Right renal cortex interstitium (tissue), 3 donors: Measurements from ENCODE around the gene PHOSPHO1. TPM values are rescaled to one million over a fixed set of nuclear protein-coding genes. Genes with fewer than 3 reads are reported as not detected.

Experiments used
- DNase-seq, 3 donors: peaks; one replicate each; pipeline ENCODE4 v3.0.0-alpha.2; 2013; ENCODE audit warnings: low read depth in 3 of 3, low spot score in 2 of 3
- polyA plus RNA-seq, 3 donors: library from polyadenylated mRNA; unstranded; fragments of 120-200 nt; gene quantifications; one replicate each; pipeline ENCODE4 v1.2.1, GENCODE V29; 2013; ENCODE audit not compliant: insufficient read length in 3 of 3

The PHOSPHO1 gene
- polyA plus RNA-seq, 3 donors: 1.5 to 1.7 (median 1.7) TPM

- DNase-seq: no peak
Observed at GRCh38 chr17:49244839-49245238, 14.3 kb upstream of the PHOSPHO1 start.

DNA sequence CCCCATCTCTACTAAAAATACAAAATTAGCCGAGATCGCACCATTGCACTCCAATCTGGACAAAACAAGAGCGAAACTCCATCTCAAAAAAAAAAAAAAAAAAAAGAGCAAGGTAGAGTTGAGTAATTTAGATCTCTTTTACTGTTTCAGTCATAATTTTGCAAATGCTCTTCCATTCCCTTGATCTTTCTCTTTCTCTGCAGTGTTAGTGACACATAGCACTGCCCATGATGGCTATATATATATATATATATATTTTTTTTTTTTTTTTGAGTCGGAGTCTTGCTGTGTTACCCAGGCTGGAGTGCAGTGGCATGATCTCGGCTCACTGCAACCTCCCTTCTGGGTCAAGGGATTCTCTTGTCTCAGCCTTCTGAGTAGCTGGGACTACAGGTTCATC, 12.2 kb upstream of the PHOSPHO1 start:
- no peak for DNase-seq

DNA sequence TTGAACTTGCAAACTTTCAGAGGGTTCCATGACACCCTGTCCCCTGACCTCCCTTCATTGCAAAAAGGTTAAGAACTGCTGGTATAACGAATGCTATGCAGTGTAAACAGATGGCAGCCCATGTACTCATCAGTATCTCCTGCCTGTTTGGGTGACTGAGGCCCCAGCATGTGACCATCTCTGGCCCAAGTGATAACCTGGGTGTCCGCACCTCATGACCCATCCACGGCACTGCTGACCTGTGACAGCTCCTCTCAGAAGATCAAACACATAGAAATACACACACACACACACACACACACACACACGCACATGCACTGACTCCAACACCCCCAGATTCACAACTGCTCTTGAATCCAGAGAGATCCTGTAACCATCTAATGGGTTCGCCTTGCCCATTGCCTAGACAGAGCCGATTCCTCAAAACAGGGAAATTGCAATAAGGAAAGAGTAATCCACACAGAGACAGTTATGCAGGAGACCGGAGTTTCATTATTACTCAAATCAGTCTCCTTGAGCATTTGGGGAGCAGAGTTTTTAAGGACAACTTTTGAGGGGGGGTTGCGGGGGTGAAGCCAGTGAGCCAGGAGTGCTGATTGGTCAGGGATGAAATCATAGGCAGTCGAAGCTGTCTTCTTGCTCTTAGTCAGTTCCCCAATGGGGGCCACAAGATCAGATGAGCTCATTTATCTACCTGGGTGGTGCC, 11.3 kb upstream of the PHOSPHO1 start:
- no peak for DNase-seq

DNA sequence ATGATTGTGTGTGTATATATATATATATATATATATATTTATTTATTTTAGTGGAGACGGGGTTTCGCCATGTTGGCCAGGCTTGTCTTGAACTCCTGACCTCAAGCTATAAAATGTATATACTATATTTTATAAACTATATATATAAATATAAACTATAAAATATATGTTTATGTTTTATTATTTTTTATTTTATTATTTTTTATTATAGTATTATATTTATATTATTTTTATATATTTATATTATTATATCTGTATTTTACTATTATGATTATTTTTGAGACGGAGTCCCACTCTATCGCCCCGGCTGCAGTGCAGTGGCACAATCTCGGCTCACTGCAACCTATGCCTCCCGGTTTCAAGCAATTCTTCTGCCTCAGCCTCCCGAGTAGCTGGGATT, 10.5 kb upstream of the PHOSPHO1 start:
- no peak for DNase-seq

DNA sequence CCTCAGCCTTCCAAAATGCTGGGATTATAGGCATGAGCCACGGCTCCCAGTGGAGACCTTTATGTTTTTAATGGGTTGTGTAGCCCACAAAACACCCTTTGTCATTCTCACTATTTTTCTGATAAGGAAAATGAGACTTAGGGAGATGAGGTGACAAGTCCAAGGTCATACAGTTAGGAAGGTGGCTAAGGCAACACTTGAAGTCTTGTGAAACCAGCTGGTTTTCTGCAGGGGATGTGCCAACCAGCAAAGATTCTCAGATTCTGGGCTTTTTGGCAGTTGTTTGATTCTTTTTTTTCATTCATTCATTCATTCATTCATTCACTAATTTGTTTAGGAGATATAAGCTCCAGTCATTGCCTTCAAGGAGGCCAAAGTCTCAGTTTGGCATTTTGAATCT, 10.0 kb upstream of the PHOSPHO1 start:
- DNase-seq: no peak

DNA sequence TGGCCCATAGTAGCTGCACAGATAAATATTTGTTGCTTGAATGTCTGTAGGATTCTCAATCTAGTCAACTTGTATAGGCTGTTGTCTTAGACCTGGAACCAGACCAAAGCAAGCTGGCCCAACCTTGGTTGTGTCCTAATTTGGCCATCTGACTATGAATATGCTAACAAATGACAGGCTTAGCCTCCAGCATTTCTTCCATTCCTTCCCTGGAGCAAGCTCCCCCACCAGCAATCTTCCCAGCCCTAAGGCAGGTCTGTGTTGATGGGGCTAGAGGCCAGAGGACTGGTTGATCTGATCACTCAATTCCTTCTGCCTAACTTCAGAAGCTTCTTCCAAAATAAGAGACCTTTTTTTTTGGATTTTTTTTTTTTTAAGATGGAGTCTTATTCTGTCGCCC, 9.4 kb upstream of the PHOSPHO1 start:
- no peak for DNase-seq

DNA sequence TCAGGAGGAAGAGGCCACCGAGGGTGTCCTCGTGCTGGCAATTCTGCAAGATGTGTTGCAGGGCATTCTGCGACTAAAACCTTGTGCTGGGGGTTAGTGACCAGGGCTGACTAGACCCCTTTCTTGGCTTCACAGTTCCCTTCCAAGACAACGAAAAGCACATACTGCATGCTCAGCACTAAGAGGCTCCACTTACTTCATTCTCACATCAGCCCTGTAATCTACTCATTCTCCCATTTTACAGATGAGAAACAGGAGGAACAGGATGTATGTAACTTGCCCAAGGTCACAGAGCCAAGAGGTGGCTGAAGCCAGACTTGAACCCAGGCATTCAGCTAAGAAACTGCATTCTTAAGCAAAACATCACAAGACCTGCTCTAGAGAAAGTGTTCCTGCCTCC, 5.3 kb upstream of the PHOSPHO1 start:
- no peak for DNase-seq

- no peak for DNase-seq
Observed at GRCh38 chr17:49234509-49235080, 4.0 kb upstream of the PHOSPHO1 start.

DNA sequence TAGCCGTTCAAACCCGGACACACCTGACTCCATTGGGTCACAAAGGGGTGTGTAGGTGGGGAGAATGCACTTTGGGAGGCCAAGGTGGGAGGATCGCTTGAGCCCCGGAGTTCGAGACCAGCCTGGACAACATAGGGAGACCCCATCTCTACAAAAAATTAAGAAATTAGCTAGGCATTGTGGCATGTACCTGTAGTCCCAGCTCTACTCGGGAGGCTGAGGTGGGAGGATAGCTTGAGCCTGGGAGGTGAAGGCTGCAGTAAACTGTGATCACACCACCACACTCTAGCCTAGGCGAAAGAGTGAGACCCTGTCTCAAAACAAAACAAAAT, 942 bp upstream of the PHOSPHO1 start:
- DNase-seq: no peak

DNA sequence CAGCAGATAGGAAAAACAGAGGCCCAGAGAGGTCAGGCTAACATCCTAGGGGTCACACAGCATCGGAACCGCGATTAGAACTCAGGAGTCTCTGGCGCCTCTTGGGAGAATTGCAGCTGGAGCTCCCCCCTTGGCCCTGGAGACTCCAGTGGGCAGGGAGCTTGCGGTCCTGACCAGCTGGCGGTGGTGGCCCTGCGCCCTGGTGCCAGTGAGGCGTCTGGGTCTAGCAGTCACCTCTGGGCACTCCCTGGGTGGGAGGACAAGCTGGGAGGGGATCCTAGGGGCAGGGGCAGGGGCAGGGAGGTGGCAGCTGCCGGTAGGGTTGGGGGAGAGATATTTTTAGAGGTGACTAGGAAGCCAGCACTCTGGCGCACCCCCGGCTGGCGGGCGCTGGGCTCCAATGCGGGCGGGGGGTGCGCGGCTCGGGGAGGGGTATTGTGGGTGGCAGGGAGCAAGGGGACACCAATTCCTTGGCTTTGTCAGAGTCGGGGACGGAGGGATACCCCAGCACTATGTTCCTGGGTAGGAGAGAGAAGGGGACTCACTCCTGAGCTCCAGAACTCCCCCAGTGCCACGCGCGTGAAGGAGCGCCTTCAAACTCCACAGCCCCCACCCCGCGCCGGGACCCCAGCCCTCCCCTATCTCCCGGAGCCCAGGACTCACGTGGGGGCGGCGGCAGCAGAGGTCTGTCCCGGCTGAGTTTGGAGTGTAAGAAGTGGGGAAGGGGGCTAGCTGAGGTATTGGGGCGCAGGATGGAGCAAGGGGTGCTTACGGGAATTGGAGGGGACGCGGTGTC, 584 bp downstream of the PHOSPHO1 start:
- no peak for DNase-seq

DNA sequence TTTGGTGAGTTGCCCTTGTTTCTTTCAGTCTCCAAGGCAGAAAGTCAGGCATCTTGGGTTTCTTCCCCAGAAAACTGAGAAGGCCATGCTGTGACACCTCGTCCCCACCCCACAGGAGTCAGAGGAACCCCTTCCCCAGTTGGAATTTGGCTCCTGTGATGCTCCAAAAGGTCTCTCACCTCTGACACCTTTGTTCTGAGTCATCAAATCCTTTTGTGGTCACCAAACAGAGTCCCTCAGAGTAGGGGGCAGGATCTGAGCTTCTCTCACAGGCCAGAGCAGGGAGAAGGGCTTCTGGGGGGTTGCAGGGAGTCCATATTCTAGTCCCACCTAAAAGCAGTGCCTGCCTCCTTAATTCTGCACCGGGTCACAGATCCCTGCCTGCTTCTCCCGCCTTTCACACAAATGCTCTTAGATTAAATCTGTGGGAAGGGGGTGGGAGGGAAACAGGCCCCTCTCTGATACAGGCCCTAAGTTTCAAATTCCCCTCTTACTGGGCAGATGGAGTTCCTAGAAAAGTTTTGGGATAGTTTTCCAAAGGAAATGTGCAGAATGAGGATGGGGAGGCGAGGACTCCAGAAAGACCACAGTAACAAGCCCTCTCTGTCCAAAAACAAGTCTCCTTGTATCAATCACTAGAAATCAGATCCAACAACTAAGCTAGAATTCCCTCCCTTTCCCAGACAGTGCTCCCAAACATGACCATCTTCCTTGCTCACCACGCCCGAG, 1.3 kb downstream of the PHOSPHO1 start:
- DNase-seq: no peak

DNA sequence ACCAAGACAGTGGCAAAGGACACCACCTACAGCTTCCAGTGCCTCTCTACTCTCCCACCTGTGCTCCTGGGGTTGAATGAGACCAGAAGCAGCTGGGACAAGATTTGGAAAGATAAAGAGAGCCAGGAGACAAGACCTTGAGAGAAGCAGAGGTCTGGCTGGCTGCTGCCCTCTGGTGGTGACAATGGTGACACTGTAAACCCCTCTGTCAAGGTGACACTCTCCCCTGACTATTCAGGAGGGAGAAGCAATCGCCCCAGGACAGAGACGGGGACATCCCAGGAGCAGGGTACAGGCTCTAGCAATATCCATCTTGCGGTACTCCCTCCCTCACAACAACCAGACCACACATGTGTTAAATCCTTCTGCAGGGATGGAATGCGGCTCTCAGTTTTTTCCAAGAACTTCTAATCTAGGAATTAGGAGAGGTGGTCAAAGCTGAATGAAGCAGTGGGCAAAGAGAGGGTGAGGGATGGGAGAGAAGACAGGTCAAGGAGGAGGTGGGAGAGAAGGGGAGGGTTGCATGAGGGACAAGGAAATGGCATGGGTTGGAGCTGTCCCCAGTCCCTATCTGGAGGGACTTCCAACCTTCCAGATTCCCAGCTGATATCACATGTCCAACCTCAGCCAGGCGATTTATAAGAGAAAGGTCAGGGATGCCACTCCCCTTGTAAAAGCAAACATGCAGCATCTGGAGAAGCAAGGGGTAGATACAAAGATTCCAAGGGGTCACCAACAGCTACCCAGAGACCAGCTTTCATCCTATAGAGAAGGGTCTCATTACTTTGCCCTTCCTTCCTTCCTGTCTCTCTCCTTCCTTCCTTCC, 2.9 kb downstream of the PHOSPHO1 start:
- DNase-seq: peak in 2 of 3 donors; percentile 42 to 59

DNA sequence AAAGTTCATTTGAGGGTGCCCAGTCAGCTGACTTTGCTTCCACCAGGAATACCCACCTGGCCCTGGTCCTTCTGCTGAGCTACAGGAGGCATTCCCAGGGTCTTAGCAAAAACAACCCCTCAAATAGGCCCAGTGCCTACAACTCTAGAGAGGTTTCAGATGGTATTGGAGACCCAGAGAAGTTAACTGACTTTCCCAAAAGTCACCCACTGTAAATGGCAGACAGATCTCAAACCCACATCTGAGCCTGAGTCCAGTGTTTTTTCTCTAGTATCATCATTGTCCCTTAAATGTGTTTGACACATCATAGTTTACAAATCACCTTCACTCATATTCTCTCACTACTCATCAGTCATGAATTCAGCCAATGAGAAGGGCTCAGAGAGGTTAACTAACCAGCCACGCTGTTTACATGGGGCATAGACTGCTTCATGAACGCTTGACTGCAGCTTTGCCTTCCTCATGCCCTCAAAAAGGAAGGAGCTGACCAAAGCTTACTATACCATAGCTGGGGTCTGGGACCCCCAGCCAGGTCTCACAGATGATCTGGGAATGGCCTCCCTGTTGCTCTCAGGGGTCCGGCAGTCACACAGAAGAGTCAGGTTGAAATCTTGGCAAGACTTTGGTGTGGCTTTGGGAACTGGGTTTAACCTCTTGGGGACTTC, 3.7 kb downstream of the PHOSPHO1 start:
- DNase-seq: no peak

GRCh38 chr17:49225554-49226236, 4.9 kb downstream of the PHOSPHO1 start:
- DNase-seq: no peak

DNA sequence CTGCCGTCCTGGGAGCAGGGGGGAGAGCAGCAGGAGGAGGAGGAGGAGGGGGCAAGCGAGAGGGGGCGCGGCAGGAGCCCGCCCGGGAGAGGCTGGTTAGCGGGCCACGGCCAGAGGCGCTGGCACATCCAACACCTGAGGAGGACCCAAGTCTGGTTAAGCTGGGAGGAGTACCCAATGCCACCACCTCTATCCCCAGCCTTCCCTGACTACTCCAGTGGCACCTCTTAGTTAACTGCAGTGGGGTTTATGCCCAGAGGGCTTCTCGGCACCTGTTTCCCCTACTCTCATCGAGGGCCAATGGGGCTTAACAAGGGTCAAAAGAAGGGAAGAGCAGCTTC, 5.6 kb downstream of the PHOSPHO1 start:
- DNase-seq: no peak

GRCh38 chr17:49224198-49224996, 6.2 kb downstream of the PHOSPHO1 start:
- DNase-seq: no peak

DNA sequence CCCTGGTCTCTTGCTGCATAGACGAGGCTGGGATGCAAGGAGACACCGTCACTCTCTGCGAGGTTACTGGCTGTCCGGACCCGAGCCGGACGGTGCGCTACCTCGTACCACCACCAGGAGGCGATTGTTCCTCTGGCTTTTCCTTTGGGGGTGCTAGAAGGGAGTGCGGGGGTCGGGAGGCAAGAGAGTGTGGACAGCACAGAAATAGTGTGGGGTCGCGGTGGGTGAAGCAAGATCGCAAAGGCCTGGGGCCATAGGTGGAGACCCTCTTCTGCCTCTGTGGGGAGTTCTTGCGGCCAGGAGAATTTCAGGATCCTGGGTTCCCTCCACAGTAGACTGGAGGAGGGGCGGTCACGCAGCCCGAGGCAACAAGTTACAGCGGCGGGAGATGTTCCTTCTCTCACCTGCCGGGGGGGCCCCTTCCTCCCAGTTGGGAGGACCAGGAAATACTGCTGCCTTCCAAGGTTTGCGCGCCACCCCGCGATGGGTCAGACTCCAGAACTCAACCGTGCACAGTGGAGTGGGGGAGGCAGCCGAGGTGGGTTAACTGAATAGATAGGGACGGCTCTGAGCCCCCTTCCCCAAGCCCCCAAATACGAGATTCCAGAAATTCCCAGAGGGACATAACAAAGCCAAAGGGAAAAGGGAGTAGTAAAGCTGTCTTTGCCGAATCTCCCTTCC, 6.9 kb downstream of the PHOSPHO1 start:
- no peak for DNase-seq

DNA sequence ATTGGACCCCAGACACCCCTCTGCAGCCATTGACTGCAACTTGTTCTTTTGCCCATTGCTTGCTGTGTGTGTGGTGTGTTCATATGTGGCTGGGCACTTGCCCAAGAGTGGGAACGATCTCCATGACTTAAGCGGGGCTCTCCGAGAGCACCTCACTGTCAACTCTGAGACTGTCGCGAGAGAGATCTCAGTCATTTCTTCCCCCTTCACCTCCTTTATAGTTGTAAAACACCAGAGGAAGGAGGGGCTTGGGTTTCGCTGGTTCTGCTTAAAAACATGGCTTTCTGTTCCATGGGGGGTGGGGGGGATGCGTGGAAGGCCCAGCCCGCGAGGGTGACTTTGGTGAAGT, 7.4 kb downstream of the PHOSPHO1 start:
- DNase-seq: no peak
